Activated CD8-positive, alpha-beta T cell treated with anti-CD3 and anti-CD28 coated beads for 36 hours (primary cell): ENCODE measurements around the gene PRELP. TPM values are rescaled to one million over a fixed set of nuclear protein-coding genes. Genes with fewer than 3 reads are reported as not detected.

Experiments used
- ATAC-seq: fragments of 200-7000 bp; cut with Tn5 transposase; one replicate; pipeline ENCODE4 v1.10.0; 2021; ENCODE audit warnings: mild to moderate bottlenecking, moderate library complexity
- CTCF ChIA-PET: fragments of 350-600 bp; sonication (Branson Sonifier 250); formaldehyde crosslinking; loops from one replicate; lab custom pipeline; 2021; ENCODE audit warnings: antibody characterized with exemption; lab: Charles Lee
- POLR2A ChIA-PET: fragments of 350-600 bp; sonication (Branson Sonifier 250); formaldehyde crosslinking; loops from one replicate; lab custom pipeline; 2021; ENCODE audit warnings: antibody characterized with exemption; lab: Charles Lee
- DNase-seq: peaks from one replicate; pipeline ENCODE4 v3.0.0-alpha.2; 2020
- H3K27ac Mint-ChIP-seq: one replicate; pipeline ENCODE4 v1.8.0; 2021; ENCODE audit warnings: mild to moderate bottlenecking, mixed read lengths
- H3K27me3 Mint-ChIP-seq: one replicate; pipeline ENCODE4 v1.8.0; 2021; ENCODE audit warnings: mixed read lengths
- H3K36me3 Mint-ChIP-seq: one replicate; pipeline ENCODE4 v1.8.0; 2021; ENCODE audit warnings: low read depth, mixed read lengths
- H3K4me1 Mint-ChIP-seq: one replicate; pipeline ENCODE4 v1.8.0; 2021; ENCODE audit warnings: low read depth, mixed read lengths
- H3K4me3 Mint-ChIP-seq: one replicate; pipeline ENCODE4 v1.8.0; 2021; ENCODE audit warnings: mild to moderate bottlenecking, moderate library complexity, mixed read lengths
- H3K9me3 Mint-ChIP-seq: one replicate; pipeline ENCODE4 v1.8.0; 2021; ENCODE audit warnings: mixed read lengths
- intact Hi-C: fragments of 100-400 bp; cut with micrococcal nuclease; formaldehyde crosslinking; loops from one replicate; pipeline ENCODE4 v1.10.0; 2022
- total RNA-seq, 2 experiments: library from RNA; stranded (reverse); gene quantifications; one replicate each; pipeline ENCODE4 v1.2.3, GENCODE V29; 2021
- TF ChIP-seq, protein P1 (sequence below): fragments of 200-600 bp; IDR thresholded peaks from one replicate; pipeline ENCODE4 v1.8.0; 2022; ENCODE audit warnings: antibody characterized with exemption, mild to moderate bottlenecking

The PRELP gene
- total RNA-seq: not detected

GRCh38 chr1:203475012-203475981, at the start of gene PRELP:
PRELP (plus strand) TSS chr1:203475806; CDS start chr1:203483185, 7,379 bp downstream.
- H3K27me3 Mint-ChIP-seq: peaks cover 8% of the 10 kb centered on the region
- H3K4me1 Mint-ChIP-seq: peaks cover 7% of the 10 kb centered on the region
- no peak within 1 kb of the TSS for H3K27ac Mint-ChIP-seq
- POLR2A ChIA-PET: no interaction called here
- no peaks in the 10 kb centered on the region for H3K9me3 Mint-ChIP-seq
- intact Hi-C loops: no loop called here
- no peak for DNase-seq
- TF ChIP-seq, protein P1, sequence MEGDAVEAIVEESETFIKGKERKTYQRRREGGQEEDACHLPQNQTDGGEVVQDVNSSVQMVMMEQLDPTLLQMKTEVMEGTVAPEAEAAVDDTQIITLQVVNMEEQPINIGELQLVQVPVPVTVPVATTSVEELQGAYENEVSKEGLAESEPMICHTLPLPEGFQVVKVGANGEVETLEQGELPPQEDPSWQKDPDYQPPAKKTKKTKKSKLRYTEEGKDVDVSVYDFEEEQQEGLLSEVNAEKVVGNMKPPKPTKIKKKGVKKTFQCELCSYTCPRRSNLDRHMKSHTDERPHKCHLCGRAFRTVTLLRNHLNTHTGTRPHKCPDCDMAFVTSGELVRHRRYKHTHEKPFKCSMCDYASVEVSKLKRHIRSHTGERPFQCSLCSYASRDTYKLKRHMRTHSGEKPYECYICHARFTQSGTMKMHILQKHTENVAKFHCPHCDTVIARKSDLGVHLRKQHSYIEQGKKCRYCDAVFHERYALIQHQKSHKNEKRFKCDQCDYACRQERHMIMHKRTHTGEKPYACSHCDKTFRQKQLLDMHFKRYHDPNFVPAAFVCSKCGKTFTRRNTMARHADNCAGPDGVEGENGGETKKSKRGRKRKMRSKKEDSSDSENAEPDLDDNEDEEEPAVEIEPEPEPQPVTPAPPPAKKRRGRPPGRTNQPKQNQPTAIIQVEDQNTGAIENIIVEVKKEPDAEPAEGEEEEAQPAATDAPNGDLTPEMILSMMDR: no peak
- H3K4me3 Mint-ChIP-seq: no peak within 1 kb of the TSS
- no peak for ATAC-seq
- H3K36me3 Mint-ChIP-seq: no peaks in the 10 kb centered on the region
- CTCF ChIA-PET: interaction anchor here (0.7 to 6.8 kb wide), 4 partner anchors 11 to 208 kb away, joined by 4 to 39 read pairs (median 8); no protein-coding TSS in a partner anchor

GRCh38 chr1:203426366-203426765, 49.2 kb upstream of the PRELP start:
- CTCF ChIA-PET: interaction anchor here (1.2 kb wide), 1 partner anchor 62 kb away, joined by 3 read pairs; no protein-coding TSS in a partner anchor
- no peaks in the 10 kb centered on the region for H3K4me1 Mint-ChIP-seq
- DNase-seq (no peak), ATAC-seq (no peak)
- H3K36me3 Mint-ChIP-seq: no peaks in the 10 kb centered on the region
- POLR2A ChIA-PET: no interaction called here
- peaks cover 24% of the 10 kb centered on the region for H3K27me3 Mint-ChIP-seq
- H3K9me3 Mint-ChIP-seq: no peaks in the 10 kb centered on the region
- TF ChIP-seq, protein P1: no peak
- no peak overlapping the region for H3K4me3 Mint-ChIP-seq
- intact Hi-C loops: no loop called here
- no peak overlapping the region for H3K27ac Mint-ChIP-seq

DNA sequence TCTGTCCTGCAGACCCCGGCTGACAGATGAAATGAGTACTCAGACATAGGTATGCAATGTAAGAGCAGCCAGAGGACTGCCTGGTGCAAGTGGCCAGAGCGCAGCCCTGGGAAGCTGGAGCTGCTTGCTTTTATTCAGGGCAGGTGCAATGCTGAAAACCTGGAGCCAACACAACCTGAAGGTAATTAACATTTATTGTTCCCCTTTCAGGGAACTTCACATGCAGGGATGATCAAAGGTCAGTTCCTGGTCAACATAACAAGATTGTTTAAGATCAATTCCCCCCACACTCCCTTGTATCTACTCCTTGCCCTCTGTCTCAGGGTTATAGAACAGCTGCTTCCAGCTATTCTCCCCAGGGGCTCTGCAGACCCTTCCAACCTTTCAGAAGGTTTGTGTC, 48.7 kb upstream of the PRELP start:
- Mint-ChIP-seq H3K36me3 (no peaks in the 10 kb centered on the region), H3K9me3 (no peaks in the 10 kb centered on the region), H3K27me3 (peaks cover 24% of the 10 kb centered on the region), H3K27ac (no peak overlapping the region), H3K4me1 (no peaks in the 10 kb centered on the region), H3K4me3 (no peak overlapping the region)
- ATAC-seq (no peak), DNase-seq (no peak)
- CTCF ChIA-PET: no interaction called here
- POLR2A ChIA-PET: no interaction called here
- TF ChIP-seq, protein P1: no peak
- intact Hi-C loops: no loop called here

DNA sequence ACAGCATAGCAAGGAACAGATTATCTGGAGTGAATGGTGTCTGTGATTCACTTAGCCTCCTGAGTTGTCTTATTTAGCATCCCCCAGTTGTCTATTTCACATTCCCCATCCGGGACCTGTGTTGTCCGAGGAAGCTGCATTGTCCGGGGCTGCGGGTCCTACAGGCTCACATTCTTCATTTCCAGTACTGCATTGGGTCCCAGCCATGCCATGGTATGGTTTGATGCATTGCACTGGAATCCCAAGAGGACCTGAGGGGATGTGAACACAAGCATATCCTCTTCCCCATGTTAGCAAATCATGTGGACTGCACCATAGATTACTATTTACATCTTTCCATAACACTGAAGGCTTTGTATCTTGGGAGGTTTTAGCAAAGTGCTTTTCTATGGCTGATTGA, 48.2 kb upstream of the PRELP start:
- Mint-ChIP-seq H3K4me1 (no peaks in the 10 kb centered on the region), H3K27me3 (peaks cover 22% of the 10 kb centered on the region), H3K27ac (no peak overlapping the region), H3K4me3 (no peak overlapping the region), H3K9me3 (no peaks in the 10 kb centered on the region), H3K36me3 (no peaks in the 10 kb centered on the region)
- ChIA-PET POLR2A (no interaction called here), CTCF (no interaction called here)
- no peak for DNase-seq
- TF ChIP-seq, protein P1: no peak
- intact Hi-C loops: no loop called here
- no peak for ATAC-seq
